ENCODE measurements around the gene CAMKK2.
A peak's percentile ranks its signal among the peaks of the same experiment; 100 is the strongest.
"Not testable (repeated sequence)": the region's sequence is repeated elsewhere in the genome, so short reads cannot be mapped to it uniquely, and the experiment has no call there.

The CAMKK2 gene

GRCh38 chr12:121296618-121297434 is at the start of gene CAMKK2:
Gene CAMKK2, minus strand, starts transcription at chr12:121296709. Its CDS starts 22,183 bp downstream, at chr12:121274526.
- DNase-seq = peak; percentile 42 to 93 (median 85)
- intact Hi-C loops (cut with DNase I) = no loop called here

GRCh38 chr12:121345151-121345815 is 48.8 kb upstream of the CAMKK2 start:
- intact Hi-C loops (cut with DNase I) = no loop called here
- peak in 18 of 42 donors; percentile 11 to 67 (median 22) for DNase-seq

- DNase-seq = no peak
- intact Hi-C loops (cut with DNase I) = no loop called here
These were observed 48.0 kb upstream of the CAMKK2 start for GRCh38 chr12:121344506-121344905.

GRCh38 chr12:121337416-121337815 is 40.9 kb upstream of the CAMKK2 start:
- intact Hi-C loops (cut with DNase I) = no loop called here
- DNase-seq = peak in 1 of 42 donors; percentile 7

- intact Hi-C loops (cut with DNase I) = loop anchor here (5.0 kb wide), 2 partner anchors 68 to 108 kb away; partner anchors contain the start of gene RNF34
- peak in 16 of 42 donors; percentile 16 to 76 (median 47) for DNase-seq
These were observed 38.2 kb upstream of the CAMKK2 start for GRCh38 chr12:121334513-121335343.

GRCh38 chr12:121333747-121334146 is 37.2 kb upstream of the CAMKK2 start:
- intact Hi-C loops (cut with DNase I) = loop anchor here (5.0 kb wide), 2 partner anchors 69 to 109 kb away; partner anchors contain the start of gene RNF34
- DNase-seq = no peak

- intact Hi-C loops (cut with DNase I) = loop anchor here (5.0 kb wide), 2 partner anchors 71 to 111 kb away; partner anchors contain the start of gene RNF34
- DNase-seq = peak in 1 of 42 donors; percentile 26
These were observed 34.7 kb upstream of the CAMKK2 start for GRCh38 chr12:121331248-121331647.

- intact Hi-C loops (cut with DNase I) = loop anchor here (5.0 kb wide), 2 partner anchors 72 to 112 kb away; partner anchors contain the start of gene RNF34
- DNase-seq = peak in 1 of 42 donors; percentile 29
These were observed 34.2 kb upstream of the CAMKK2 start for GRCh38 chr12:121330692-121331091.

GRCh38 chr12:121330195-121330594 is 33.7 kb upstream of the CAMKK2 start:
- intact Hi-C loops (cut with DNase I) = loop anchor here (5.0 kb wide), 2 partner anchors 72 to 112 kb away; partner anchors contain the start of gene RNF34
- DNase-seq = peak in 1 of 42 donors; percentile 31

- DNase-seq = no peak
- intact Hi-C loops (cut with DNase I) = no loop called here
These were observed 32.1 kb upstream of the CAMKK2 start for GRCh38 chr12:121328620-121329019.

- DNase-seq = peak; percentile 42 to 90 (median 70)
- intact Hi-C loops (cut with DNase I) = no loop called here
These were observed 30.6 kb upstream of the CAMKK2 start for GRCh38 chr12:121326996-121327674.

- DNase-seq = peak in 1 of 42 donors; percentile 13
- intact Hi-C loops (cut with DNase I) = no loop called here
These were observed 29.4 kb upstream of the CAMKK2 start for GRCh38 chr12:121325922-121326396.

- intact Hi-C loops (cut with DNase I) = no loop called here
- no peak for DNase-seq
These were observed 27.4 kb upstream of the CAMKK2 start for GRCh38 chr12:121323908-121324307.

- intact Hi-C loops (cut with DNase I) = no loop called here
- peak in 2 of 42 donors; percentile 7 to 34 for DNase-seq
These were observed 21.6 kb upstream of the CAMKK2 start for GRCh38 chr12:121318121-121318520.

- intact Hi-C loops (cut with DNase I) = no loop called here
- DNase-seq = no peak
These were observed 17.9 kb upstream of the CAMKK2 start for GRCh38 chr12:121314431-121314830.

- peak in 1 of 42 donors; percentile 1 for DNase-seq
- intact Hi-C loops (cut with DNase I) = not testable (repeated sequence)
These were observed 13.7 kb upstream of the CAMKK2 start for GRCh38 chr12:121310231-121310630.

GRCh38 chr12:121307397-121307796 is 10.9 kb upstream of the CAMKK2 start:
- intact Hi-C loops (cut with DNase I) = not testable (repeated sequence)
- DNase-seq = peak in 1 of 42 donors; percentile 2

GRCh38 chr12:121304306-121304705 is 7.8 kb upstream of the CAMKK2 start:
- intact Hi-C loops (cut with DNase I) = no loop called here
- DNase-seq = peak in 2 of 42 donors; percentile 22 to 24

Measured in head of caudate nucleus (tissue), 42 donors.